HG03103 (cell line): ENCODE measurements around the gene DCPS.
"Not testable (repeated sequence)": the region's sequence is repeated elsewhere in the genome, so short reads cannot be mapped to it uniquely, and the experiment has no call there.

Experiments used
- ATAC-seq: cut with Tn5 transposase; IDR thresholded peaks from one replicate; pipeline ENCODE4 v1.9.1; 2021; ENCODE audit warnings: low read depth; ENCODE audit not compliant: unreplicated experiment

DCPS gene

DNA sequence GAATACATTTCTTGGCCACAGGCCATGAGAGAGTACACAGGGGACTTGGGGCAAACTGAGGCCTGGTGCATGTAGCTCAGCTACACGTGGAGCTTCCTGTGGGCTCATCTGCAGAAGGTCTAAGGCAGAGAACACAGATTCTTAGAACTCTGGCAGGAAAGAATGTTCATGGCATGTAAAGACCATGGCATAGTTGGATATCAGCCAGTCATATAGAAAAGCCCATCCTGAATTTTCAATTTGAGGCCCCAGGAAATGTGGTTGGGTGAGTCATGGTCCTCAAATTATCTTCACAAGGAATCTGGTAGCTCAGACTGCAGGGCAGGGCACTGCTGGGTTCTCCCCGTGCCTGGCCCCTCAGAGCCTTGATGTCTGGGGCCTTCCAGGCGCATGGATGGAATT lies 37.9 kb downstream of the DCPS start:
- ATAC-seq, result no peak

GRCh38 chr11:126343051-126343450 lies 39.2 kb downstream of the DCPS start:
- ATAC-seq, result no peak

- ATAC-seq, result no peak
Measured at GRCh38 chr11:126344141-126345080, 40.6 kb downstream of the DCPS start.

GRCh38 chr11:126345283-126345682 lies 41.4 kb downstream of the DCPS start:
- ATAC-seq, result no peak

DNA sequence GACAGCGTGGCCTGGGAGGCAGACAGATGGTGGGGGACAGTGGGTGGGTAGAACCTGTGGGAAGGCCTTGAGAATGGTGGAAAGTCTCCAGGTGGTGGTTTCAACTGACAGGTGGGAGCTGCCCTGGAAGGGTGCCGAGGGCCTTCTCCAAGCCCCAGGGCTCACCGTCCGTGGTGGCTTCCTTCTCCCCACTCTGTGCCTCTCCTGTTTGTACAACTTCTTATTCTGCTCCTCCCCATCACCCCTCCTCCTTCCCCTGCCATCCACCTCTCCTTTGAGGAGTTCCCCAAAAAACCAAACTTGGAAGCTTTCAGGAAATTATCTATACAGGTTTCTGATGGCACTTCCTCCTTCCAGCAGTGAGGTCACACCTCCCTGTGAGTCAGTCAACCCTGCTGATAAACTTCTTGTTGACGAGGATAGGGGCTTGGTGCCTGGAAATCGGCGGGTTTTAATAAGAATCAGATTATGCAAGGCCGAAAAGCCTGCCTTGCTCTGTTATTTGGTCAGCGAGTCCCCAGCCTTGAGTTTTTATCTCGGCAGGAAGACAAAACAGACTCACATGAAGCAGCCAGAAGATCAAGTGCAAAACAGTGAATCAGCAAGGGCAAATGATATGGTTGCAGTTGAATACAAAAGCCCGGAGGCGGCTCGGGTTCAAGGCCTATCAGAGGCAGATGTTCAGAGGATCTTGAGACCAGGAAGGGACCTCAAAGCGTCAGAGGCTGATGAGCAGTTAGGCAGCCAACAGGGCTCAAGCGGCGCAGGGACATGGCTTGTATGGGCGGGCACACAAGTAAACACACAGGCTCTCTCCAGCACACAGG lies 42.1 kb downstream of the DCPS start:
- ATAC-seq, result no peak

DNA sequence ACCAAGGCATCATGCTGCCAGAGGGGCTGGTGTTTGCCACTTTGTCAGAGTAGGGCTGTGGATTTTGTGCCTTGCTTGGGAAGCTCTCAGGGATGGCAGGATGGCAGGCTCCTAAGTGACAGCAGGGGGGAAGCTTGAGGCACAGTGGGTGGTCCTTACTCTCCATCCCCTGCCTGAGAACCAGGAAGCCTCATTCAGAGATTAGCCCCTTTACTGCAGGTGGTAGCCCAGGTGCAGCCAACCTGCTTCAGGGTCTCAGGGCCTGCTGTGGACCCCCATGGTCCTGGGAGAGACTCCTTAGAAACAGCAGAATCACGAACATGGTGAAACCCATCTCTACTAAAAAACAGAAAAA lies 42.7 kb downstream of the DCPS start:
- ATAC-seq, result no peak

DNA sequence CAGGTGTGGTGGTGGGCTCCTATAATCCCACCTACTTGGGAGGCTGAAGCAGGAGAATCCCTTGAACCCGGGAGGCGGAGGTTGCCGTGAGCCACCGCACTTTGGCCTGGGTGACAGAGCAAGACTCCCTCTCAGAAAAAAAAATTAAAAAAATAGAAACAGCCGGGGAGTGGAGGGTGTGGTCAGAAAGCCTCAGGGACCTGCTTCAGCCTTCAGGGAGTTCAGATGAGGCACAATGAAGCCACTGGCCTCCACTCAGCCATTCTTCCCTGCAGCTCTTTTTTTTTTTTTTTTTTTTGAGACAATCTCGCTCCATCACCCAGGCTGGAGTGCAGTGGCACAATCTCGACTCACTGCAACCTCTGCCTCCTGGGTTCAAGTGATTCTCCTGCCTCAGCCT lies 43.1 kb downstream of the DCPS start:
- ATAC-seq, result not testable (repeated sequence)

GRCh38 chr11:126347751-126348668 lies 44.1 kb downstream of the DCPS start:
- no peak for ATAC-seq

DNA sequence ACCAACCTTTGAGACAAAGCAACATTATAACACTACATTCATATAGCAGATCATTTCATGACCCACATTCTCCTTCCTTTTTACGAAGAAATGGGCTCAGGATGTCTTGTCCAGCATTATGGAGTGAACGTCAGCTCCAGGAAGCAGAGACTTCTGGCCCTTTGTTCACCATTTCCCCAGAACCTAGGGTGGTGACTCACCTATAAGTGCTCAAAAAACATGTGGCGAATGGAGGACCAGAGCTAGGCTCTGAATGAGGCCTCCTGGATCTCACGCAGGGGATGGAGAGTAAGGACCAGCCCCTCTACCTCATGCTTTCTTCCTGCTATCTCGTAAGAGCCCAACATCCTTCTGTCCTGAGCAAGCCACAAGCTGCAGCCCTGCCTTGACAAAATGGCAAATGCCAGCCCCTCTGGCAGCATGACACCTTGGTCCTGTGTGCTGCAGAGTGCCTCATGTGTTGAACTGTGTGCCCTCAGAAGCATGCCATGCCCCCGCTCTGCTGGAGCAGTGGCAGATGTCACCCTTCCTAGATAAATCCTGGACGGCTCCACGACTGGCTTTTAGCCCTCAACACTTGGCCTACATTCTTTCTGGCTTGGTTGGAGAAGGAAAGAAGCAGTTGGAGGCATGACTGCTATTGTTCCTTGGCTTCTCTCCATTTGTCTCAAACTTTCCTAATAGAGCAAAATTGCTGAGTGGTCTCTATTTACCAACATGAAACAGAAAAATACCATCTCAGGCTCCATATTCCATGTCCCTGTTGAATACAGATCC lies 45.1 kb downstream of the DCPS start:
- ATAC-seq, result no peak

- ATAC-seq, result no peak
Measured at GRCh38 chr11:126350836-126351235, 47.0 kb downstream of the DCPS start.

GRCh38 chr11:126352163-126352562 lies 48.3 kb downstream of the DCPS start:
- ATAC-seq, result no peak

GRCh38 chr11:126352934-126353801 lies 49.3 kb downstream of the DCPS start:
- no peak for ATAC-seq

DNA sequence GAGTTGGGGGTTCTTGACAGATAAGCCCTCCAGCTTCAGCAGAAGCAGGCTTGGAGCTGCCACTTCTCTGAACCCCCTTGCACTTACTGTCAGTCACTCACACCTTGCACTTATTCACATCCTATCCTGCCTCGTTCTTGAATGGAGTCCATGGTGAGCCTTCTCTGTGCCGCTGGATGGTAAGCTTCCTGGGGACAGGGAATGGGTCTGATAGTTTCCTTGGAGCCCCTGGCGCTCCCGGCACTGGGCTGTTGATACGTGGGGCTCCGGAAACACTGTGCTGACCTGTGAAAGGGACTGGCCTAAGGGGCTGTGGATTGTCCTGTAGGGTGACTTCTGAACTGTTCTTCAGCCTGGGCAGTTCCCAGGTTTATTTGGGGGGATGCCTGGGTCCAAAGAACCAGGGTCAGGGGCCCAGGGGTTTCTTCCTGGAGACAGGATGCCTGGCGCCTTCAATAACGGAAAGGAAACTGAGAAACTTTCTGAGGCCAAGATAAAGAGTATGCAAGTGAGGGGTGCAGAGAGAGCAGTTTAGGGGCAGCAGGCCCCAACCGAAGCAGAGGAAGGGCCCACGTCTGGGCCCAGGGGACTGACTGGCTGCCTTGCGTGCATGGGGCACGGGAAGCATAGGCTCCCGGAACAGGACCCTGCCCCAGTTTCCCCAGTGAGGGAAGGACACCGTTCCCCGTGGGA lies 50.9 kb downstream of the DCPS start:
- peak; percentile 33 for ATAC-seq

DNA sequence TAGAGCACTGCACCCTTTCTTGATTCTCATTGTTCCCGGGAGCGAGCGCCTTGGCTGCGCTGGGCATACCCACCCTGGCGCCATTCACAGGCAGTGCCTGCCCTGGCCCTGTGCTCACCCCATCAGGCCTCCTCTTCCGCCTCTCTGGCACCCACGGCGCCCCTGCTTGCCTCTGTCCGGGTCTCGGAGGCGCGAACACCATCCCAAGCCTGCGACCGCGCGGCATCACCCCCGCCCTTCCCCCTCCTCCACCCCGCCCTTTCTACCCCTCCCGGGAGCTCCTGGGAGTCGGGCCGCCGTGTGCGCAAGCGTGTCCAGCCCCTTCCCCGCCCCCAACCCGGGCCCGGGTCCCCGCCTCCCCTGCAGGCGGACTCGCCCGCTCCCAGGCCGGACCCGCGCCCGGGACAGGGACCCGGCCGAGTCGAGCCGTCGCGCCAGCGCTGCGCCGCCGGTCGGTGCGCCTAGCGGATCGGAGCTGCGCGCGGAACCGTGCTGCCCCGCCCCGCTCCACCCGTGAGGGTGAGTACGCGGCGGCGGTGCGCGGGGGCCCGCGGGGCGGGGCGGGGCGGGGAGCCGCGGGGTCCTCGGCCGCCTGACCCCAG lies 51.6 kb downstream of the DCPS start, which contains the start of gene ST3GAL4:
ST3GAL4 (plus strand) TSS at position 363 of the 602 bp plus-strand sequence. CDS start 50,470 bp downstream, outside the sequence.
- ATAC-seq, result peak; percentile 43

GRCh38 chr11:126355926-126356897 lies 52.4 kb downstream of the DCPS start:
- ATAC-seq, result peak; percentile 1
